Activated CD4-positive, alpha-beta T cell treated with anti-CD3 and anti-CD28 coated beads for 1 hour (primary cell): ENCODE measurements around the gene ZNF175.

Experiments
- DNase-seq: peaks from one replicate; pipeline ENCODE4 v3.0.0-alpha.2; 2020

ZNF175 gene

DNA sequence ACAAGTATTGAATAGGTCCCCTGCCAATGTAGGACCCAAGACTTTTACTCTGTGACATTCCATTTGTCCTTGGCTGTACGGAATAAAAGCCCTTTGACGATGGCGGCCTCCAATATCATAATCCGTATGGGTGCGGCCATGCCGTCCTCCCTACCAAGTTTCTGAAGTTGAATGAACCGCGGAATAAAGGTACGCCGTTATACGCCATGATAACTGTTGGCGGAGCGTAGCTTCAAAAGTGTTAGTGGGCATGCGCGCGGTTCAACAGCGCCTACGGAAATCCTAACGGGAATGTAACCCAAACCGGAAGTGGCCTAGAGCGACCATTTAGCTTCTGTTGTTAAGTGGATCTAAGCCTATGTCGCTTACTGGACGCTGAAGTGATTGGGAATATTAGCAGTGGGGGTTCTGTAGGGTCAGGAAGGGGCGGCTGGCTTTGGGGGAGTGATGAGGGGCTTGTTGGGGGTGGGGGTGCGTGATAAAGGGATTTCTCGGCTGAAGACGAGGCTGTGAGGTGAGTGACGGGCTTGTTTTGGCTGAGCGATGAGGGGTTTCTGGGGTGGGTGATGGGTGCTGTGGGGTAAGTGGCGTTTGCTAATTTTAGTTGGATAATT, at the start of gene ZNF175:
Gene ZNF175, plus strand, starts transcription at position 322 of the 614 bp plus-strand sequence. CDS start 2,047 bp downstream, outside the sequence.
- DNase-seq = peak; percentile 77

- DNase-seq = no peak
Measured at GRCh38 chr19:51521357-51521756, 49.7 kb upstream of the ZNF175 start.

GRCh38 chr19:51521781-51522180, 49.3 kb upstream of the ZNF175 start:
- DNase-seq = no peak

GRCh38 chr19:51524666-51525264, 46.3 kb upstream of the ZNF175 start:
- DNase-seq = no peak

DNA sequence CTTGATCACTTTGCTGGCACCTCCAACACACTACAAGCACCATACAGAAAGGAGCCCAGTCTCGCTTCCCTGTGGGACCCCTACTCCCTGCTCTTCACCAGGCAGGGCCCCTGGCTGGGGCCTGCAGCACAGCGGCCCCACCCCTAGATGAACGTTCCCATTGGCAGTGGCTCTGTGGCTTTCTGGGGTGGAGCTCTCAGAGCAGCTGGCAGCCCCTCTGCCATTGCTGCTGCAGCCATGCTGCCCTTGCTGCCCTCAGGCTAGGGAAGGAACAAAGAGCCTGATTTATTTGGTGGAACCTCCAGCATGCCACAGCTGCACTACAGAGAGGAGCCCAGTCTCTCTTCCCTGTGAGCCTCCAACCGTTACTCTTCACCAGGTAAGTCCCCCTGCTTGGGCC, 45.4 kb upstream of the ZNF175 start:
- no peak for DNase-seq

- DNase-seq = no peak
Measured at GRCh38 chr19:51529301-51529700, 41.8 kb upstream of the ZNF175 start.

- DNase-seq = no peak
Measured at GRCh38 chr19:51530616-51531015, 40.5 kb upstream of the ZNF175 start.

DNA sequence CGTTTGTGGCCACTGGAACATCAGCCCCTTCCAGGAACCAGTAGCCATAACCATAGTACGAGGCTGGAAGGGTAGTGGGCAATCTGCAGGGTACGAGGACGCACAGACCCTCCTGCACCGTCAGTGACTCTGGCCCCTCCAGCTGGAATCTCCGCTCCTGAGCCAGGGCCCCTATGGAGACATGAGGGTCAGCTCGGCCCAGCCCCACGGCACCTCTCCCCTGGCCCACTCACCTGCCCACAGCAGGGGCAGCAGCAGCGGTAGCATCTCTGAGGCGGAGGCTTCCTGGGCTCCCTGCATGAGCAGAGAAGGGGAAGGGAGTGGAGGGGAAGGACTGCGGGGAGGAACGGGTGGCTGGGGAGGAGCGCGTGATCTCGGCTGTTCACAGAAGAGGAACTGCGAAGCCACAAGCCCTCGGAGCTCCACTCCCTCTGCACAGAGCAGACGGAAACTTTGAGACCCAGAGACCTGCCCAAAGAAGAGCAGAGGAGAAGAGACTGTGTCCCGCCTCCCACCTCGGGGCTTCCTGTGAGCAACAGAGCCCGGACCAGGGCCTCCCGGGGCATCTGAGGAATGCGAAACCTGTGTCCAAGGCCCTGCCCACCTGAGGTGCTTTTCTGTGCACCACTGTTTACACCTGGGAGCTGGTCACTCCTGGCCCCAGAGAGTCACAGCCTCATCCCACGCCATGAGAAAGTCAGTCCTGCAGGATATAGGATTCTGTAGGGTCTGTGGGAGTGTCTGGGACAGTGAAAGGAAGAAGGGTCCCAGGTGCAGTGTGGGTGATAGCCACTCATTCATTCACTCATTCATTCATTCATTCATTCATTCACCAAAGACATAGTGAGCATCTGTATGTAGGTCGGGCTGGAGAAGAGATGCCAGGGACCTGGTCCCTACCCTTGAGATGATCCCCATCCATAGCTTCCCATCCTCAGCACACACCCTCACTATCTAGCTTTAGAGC, 39.5 kb upstream of the ZNF175 start, which contains the start of gene SIGLEC6:
Gene SIGLEC6, minus strand, starts transcription at position 322 of the 967 bp plus-strand sequence. Its CDS starts 22 bp downstream, at position 300.
- DNase-seq = no peak

- no peak for DNase-seq
Measured at GRCh38 chr19:51535535-51535934, 35.5 kb upstream of the ZNF175 start.

DNA sequence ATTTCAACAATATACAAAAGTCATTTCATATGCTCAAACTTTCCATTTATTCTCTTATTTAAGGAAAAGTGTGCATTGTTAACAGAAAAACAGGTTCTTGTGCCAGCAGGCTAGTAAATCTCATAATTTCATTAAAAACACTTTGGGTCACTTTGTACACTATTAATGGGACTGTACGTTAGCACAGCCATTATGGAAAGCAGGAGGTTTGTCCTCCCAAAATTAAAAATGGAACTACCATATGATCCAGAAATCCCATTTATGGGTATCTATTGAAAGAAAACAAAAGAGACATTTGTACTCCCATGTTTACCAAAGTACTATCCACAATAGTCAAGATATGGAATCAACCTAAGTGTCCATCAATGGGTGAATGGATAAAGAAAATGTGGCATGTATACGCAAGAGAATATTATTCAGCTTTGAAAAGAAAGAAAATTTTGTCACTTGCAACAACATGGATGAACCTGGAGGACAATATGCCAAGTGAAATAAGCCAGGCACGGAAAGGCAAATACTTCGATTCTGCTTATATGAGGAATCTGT, 31.2 kb upstream of the ZNF175 start:
- no peak for DNase-seq

- DNase-seq = no peak
Measured at GRCh38 chr19:51541458-51542357, 29.4 kb upstream of the ZNF175 start.

DNA sequence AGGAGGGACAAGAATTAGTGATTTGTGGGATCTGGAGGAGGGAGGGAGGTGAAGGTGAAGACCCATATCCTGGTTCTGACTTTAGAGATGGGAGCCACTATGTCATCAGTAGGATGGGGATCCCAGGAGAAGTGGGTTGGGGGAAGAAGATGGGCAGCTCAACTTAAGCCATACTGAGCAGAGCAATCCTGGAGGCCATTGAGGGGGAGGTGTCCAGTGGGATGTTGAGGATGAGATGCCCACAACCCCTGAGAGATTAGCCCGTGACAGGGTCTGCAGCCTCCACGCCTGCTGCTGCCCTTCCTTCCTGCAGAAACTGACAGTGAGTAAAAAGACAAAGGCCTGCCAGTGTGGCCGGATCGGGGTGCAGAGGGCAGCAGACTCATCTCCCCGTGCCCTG, 28.4 kb upstream of the ZNF175 start:
- DNase-seq = no peak

- DNase-seq = no peak
Measured at GRCh38 chr19:51544038-51544437, 27.0 kb upstream of the ZNF175 start.

- DNase-seq = no peak
Measured at GRCh38 chr19:51546107-51546649, 24.9 kb upstream of the ZNF175 start.

DNA sequence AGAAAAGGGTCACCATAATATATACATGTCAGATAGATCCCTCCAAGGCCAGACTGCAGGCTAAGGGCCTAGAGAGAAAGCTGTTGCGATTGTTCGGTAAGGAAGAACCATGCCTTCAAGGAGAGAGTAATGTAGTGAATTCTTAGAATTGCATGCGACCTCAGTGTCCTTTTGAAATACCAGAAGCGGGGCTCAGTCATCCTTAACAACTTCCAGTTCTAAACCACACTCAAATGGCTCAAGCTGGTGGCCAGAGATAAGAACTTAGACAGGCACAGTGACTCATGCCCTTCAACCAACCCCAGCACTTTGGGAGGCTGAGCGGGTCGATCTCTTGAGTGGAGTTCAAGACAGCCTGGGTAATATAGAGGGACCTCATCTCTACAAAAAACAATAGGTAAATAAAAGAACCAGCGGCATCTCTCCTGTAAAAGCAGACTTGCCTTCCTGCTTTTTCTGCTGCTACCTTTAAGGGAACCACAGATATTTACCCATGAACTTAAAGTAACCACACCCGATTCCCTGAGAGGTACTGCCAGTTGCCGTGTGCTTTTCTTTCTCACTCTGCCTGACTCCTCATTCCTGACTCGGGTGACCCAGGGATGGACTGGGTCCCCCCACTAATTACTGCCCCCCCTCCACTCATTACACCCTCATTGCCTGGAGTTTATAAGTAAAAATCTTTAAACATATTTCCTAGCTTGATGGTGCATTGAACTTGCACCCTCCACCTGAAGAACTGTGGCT, 24.3 kb upstream of the ZNF175 start:
- no peak for DNase-seq

DNA sequence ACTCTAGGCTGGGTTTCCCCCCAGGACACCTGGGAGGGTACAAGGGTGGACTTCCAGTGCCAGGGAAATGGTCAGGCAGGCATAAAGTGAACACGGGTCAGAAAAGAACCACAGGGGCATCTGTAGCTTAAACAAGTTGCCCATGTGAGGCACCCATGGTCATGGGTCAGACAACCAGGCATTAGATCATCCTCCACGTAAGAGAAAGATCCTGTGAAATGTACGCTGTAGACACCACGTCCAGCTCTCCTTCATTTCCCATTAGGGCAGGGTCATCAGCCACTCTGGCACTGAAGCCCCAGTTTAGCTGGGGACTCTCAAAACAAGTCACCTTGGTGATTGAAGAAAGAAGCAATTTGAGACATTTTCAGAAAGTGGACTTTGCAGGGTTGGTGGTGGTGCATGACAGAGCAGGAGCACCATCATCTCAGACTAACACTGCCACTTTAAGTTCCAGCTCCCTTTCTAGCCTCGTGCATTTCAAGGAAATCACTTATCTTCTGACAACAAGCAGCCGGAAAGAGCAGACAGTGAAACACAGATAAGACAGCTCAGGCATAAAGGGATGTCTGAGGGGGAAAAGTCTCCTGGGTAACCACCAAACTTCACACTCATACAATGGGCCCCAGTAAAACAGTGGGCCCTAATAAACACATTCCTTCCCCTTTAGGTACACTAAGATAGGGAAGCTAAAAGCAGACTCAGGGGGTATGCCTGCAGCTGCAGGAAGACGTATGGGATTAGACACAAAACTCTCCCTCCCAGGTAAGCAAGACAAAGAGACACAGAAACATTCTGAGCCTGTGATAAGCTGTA, 23.5 kb upstream of the ZNF175 start:
- no peak for DNase-seq

- no peak for DNase-seq
Measured at GRCh38 chr19:51548213-51548651, 22.9 kb upstream of the ZNF175 start.

GRCh38 chr19:51548891-51549305, 22.2 kb upstream of the ZNF175 start:
- DNase-seq = no peak

GRCh38 chr19:51549533-51550324, 21.4 kb upstream of the ZNF175 start:
- DNase-seq = no peak
